Gastroesophageal sphincter (tissue), 3 donors: ENCODE data around the gene NFKB1.

ENCODE experiments used
- CTCF ChIP-seq, 4 experiments: fragments of 200-600 bp in 2 of 4; fragments of 450-650 bp in 2 of 4; sonication (generic) in 1 of 4; IDR thresholded peaks; one replicate each; pipeline ENCODE4 v1.5.1; 2017 to 2019; ENCODE audit warnings: antibody characterized with exemption in 4 of 4, mild to moderate bottlenecking in 2 of 4, moderate library complexity in 2 of 4
- POLR2A ChIP-seq, 2 donors: fragments of 450-650 bp; IDR thresholded peaks; one replicate each; pipeline ENCODE4 v1.6.1; 2017; ENCODE audit warnings: antibody characterized with exemption in 2 of 2, mild to moderate bottlenecking in 2 of 2, moderate library complexity in 1 of 2

GRCh38 chr4:102502543-102502818, 1.3 kb downstream of the NFKB1 start:
- TF ChIP-seq CTCF (IDR thresholded peaks at IDR 0.05), result no peak
- no peak for TF ChIP-seq POLR2A (IDR thresholded peaks at IDR 0.05)
